Ovary (tissue), 3 donors: ENCODE data around the gene NELL1.

Experiments used
- CTCF ChIP-seq, 3 donors: fragments of 450-650 bp in 2 of 3; fragments of 200-600 bp in 1 of 3; IDR thresholded peaks; one replicate each; pipeline versions ENCODE4 v1.5.1 to v1.8.0; 2016 to 2022; ENCODE audit warnings: antibody characterized with exemption in 3 of 3, mild to moderate bottlenecking in 1 of 3
- POLR2A ChIP-seq: fragments of 450-650 bp; IDR thresholded peaks from one replicate; pipeline ENCODE4 v1.6.1; 2017; ENCODE audit warnings: antibody characterized with exemption, mild to moderate bottlenecking, moderate library complexity
- donor health status: DM: no; HTN: no; CAD: no.

GRCh38 chr11:21489416-21490115 lies 820.2 kb downstream of the NELL1 start:
- no peak for TF ChIP-seq CTCF (IDR thresholded peaks at IDR 0.05)
- TF ChIP-seq POLR2A: no peak
